ENCODE measurements around the gene ATP6V1B1.

DNA sequence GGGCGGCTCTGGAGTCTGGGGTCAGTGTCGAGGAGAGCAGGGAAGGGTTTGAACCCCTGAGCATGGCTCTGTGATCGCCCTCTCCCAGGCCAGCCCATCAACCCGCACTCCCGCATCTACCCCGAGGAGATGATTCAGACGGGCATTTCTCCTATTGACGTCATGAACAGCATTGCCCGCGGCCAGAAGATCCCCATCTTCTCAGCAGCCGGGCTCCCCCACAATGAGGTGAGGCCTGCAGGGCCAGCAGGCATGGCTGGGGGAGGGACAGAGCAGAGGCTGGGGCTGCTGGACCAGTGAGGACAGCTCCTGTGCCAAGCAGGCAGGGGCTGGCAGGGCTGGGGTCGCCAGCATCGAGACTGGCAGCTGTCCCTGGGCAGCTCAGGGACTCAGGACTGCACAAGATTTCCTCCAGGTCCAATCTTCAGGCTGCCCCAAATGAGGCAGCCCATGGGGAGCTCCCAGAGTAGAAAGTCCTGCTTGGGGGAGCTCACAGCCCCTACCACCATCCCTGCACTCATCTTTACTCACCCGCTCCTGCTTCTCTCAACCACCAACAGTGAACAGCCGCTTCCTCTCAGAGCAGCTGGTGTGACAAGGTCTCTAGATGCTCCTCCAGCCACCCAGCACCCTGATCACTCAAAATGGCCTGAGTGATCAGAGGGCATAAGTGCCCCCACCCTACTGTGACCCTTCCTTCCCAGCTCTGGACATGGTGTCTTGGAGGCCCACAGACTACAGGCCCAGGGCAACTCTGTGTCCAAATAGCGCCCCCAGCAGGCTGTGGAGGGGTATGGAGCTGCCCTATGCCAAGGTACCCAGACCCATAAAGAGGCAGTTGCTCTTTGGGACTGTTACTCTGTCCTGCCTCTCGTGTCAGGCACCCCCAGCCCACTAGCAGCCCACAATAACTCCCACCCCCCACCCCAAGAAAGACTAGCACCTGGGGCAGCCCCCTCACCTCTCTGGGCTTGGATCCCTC is 24.4 kb downstream of the ATP6V1B1 start:
- TF ChIP-seq, protein P1, sequence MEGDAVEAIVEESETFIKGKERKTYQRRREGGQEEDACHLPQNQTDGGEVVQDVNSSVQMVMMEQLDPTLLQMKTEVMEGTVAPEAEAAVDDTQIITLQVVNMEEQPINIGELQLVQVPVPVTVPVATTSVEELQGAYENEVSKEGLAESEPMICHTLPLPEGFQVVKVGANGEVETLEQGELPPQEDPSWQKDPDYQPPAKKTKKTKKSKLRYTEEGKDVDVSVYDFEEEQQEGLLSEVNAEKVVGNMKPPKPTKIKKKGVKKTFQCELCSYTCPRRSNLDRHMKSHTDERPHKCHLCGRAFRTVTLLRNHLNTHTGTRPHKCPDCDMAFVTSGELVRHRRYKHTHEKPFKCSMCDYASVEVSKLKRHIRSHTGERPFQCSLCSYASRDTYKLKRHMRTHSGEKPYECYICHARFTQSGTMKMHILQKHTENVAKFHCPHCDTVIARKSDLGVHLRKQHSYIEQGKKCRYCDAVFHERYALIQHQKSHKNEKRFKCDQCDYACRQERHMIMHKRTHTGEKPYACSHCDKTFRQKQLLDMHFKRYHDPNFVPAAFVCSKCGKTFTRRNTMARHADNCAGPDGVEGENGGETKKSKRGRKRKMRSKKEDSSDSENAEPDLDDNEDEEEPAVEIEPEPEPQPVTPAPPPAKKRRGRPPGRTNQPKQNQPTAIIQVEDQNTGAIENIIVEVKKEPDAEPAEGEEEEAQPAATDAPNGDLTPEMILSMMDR (conservative IDR thresholded peaks at IDR 0.05; ENCODE audit: low read length): peak; percentile 64
- TF ChIP-seq EZH2phosphoT487 (IDR thresholded peaks at IDR 0.05; ENCODE audit: borderline replicate concordance): no peak

All from Loucy (cell line).